Stomach (tissue), 9 donors: ENCODE results near the gene SLC51B. TPM values are rescaled to one million over a fixed set of nuclear protein-coding genes. Genes with fewer than 3 reads are reported as not detected.
A peak's percentile ranks its signal among the peaks of the same experiment; 100 is the strongest.
"Not testable (repeated sequence)": the region's sequence is repeated elsewhere in the genome, so short reads cannot be mapped to it uniquely, and the experiment has no call there.

Source experiments
- DNase-seq, 2 donors: peaks; one replicate each; pipeline versions ENCODE4 v3.0.0 to v3.0.0-alpha.2; 2013 to 2019
- H3K27ac ChIP-seq, 5 donors: fragments of 200-600 bp in 4 of 5; sonication (generic) in 4 of 5; one replicate each; pipeline ENCODE4 v1.5.1; 2013 to 2019; ENCODE audit warnings: mild to moderate bottlenecking in 1 of 5, moderate library complexity in 1 of 5
- H3K27me3 ChIP-seq, 3 donors: fragments of 200-600 bp; sonication (generic); one replicate each; pipeline ENCODE4 v1.5.1; 2017 to 2019; ENCODE audit warnings: mixed run types in 1 of 3
- H3K36me3 ChIP-seq, 4 donors: fragments of 200-600 bp; sonication (generic); 1 replicate in 3 of 4; 2 replicates in 1 of 4; pipeline ENCODE4 v1.5.1; 2016 to 2019
- H3K4me1 ChIP-seq, 4 donors: fragments of 200-600 bp; sonication (generic); one replicate each; pipeline ENCODE4 v1.5.1; 2016 to 2019
- H3K4me3 ChIP-seq, 4 donors: fragments of 200-600 bp; sonication (generic) in 3 of 4; one replicate each; pipeline ENCODE4 v1.5.1; 2016 to 2019; ENCODE audit warnings: mild to moderate bottlenecking in 1 of 4
- H3K9me3 ChIP-seq, 4 donors: fragments of 200-600 bp; sonication (generic); one replicate each; pipeline ENCODE4 v1.5.1; 2016 to 2019
- EP300 ChIP-seq: sonication (generic); formaldehyde crosslinking; IDR thresholded peaks from one replicate; pipeline ENCODE4 v1.6.1; 2017; ENCODE audit warnings: antibody characterized with exemption
- POLR2A ChIP-seq, 4 donors: fragments of 450-650 bp; IDR thresholded peaks; one replicate each; pipeline ENCODE4 v1.6.1; 2016; ENCODE audit warnings: antibody characterized with exemption in 4 of 4, control low read depth in 2 of 4, mild to moderate bottlenecking in 1 of 4, moderate library complexity in 1 of 4
- POLR2AphosphoS5 ChIP-seq, 3 donors: sonication (generic); formaldehyde crosslinking; IDR thresholded peaks; one replicate each; pipeline ENCODE4 v1.6.1; 2016; ENCODE audit warnings: antibody characterized with exemption in 3 of 3
- WGBS, 5 donors: extraction: QIAGEN DNeasy Blood & Tissue Kit in 3 of 5; methylation state at CpG; one replicate each; pipeline versions ENCODE4 v1.1.5 to v1.1.7; 2013 to 2018; 5-methylcytosine and 5-hydroxymethylcytosine counted together
- intact Hi-C: fragments of 100-400 bp; cut with DNase I; formaldehyde crosslinking; loops from one replicate; pipeline ENCODE4 v1.15.1; 2023; ENCODE audit warnings: low total_unique reads
- polyA plus RNA-seq, 3 donors: library from polyadenylated mRNA; stranded (reverse); fragments of 200-250 nt; gene quantifications; one replicate each; pipeline ENCODE4 v1.2.3, GENCODE V29; 2013
- total RNA-seq, 5 donors: library from RNA; depleted of rRNA; stranded (reverse); fragments of >200 nt; gene quantifications; one replicate each; pipeline versions ENCODE4 v1.1.0 to v1.2.3, GENCODE V29; 2014 to 2016
- TF ChIP-seq, protein P1 (sequence below), 7 experiments: fragments of 450-650 bp in 4 of 7; fragments of 200-600 bp in 3 of 7; sonication (generic) in 3 of 7; IDR thresholded peaks; one replicate each; pipeline ENCODE4 v1.5.1; 2016 to 2019; ENCODE audit warnings: antibody characterized with exemption in 7 of 7, control low read depth in 2 of 7, mild to moderate bottlenecking in 1 of 7
- donor health status: healthy with polysubstance abuse.
- donor health status: Bipolar disorder and iron deficiency.
- donor health status: healthy.

The SLC51B gene
- total and polyA plus RNA-seq, 8 donors: 0.38 to 19.7 (median 0.62) TPM; not detected in 5

DNA sequence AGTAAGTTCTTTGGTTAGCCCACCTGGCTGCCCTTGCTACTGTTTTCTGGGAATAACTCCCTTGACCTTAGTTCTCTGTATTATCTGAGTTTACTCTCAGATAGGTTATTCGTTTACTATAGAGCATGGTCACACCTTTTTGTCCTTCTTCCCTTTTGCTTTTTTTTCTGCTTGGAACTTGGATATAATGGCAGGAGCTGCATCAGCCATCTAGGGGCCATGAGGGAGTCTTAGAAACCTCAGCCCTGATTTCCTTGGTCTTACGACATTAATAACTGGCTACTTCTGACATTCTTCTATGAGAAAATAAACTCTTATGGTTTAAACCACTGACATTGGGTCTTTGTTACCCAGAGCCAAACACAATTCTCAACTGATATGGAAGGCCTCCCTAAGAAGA lies 3.4 kb upstream of the SLC51B start:
- no peaks in the 10 kb centered on the region for H3K36me3 ChIP-seq
- no peak overlapping the region for H3K4me3 ChIP-seq
- peaks cover 14 to 22% (median 18%) of the 10 kb centered on the region in 4 donors for H3K4me1 ChIP-seq
- no peak overlapping the region for H3K27ac ChIP-seq
- TF ChIP-seq POLR2A (IDR thresholded peaks at IDR 0.05) (no peak), EP300 (no peak), POLR2AphosphoS5 (IDR thresholded peaks at IDR 0.05) (no peak)
- TF ChIP-seq, protein P1, sequence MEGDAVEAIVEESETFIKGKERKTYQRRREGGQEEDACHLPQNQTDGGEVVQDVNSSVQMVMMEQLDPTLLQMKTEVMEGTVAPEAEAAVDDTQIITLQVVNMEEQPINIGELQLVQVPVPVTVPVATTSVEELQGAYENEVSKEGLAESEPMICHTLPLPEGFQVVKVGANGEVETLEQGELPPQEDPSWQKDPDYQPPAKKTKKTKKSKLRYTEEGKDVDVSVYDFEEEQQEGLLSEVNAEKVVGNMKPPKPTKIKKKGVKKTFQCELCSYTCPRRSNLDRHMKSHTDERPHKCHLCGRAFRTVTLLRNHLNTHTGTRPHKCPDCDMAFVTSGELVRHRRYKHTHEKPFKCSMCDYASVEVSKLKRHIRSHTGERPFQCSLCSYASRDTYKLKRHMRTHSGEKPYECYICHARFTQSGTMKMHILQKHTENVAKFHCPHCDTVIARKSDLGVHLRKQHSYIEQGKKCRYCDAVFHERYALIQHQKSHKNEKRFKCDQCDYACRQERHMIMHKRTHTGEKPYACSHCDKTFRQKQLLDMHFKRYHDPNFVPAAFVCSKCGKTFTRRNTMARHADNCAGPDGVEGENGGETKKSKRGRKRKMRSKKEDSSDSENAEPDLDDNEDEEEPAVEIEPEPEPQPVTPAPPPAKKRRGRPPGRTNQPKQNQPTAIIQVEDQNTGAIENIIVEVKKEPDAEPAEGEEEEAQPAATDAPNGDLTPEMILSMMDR (IDR thresholded peaks at IDR 0.05): no peak
- no peaks in the 10 kb centered on the region for H3K9me3 ChIP-seq
- H3K27me3 ChIP-seq: no peaks in the 10 kb centered on the region
- intact Hi-C loops: no loop called here
- no peak for DNase-seq
- 59 to 86% (median 70%) methylated on average over 2 of the region's 2 CpGs for WGBS, 5 donors

DNA sequence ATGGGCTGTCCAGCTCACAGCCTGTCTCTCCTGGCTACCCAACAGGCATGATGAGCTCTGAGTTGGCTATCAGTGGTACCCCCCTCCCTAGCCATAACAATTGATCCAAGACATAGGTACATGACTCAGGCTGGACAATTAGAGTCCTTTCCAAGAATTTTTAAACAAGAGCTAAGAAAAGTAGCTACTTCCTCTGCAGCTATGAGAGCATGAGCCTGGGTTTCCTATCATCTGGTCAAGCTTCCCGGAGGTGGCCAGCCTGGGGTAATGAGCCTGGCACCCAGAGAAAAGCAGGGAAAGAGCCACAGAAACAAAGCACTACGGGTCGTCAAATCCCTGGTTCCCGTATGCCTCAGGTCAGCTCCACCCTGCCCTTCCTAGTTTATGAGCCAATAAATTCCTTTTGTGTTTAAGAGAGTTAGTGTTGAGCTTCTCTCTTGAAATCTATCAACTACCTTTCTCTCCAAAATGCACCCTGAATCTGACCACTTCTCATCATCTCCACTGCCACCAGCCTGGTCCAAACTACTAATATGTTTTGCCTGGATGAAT lies 2.3 kb upstream of the SLC51B start:
- Histone ChIP-seq H3K27ac (peak overlapping the region in 1 of 5 donors; percentile 27), H3K27me3 (no peaks in the 10 kb centered on the region), H3K9me3 (no peaks in the 10 kb centered on the region), H3K4me3 (no peak overlapping the region), H3K4me1 (peaks cover 14 to 22% (median 18%) of the 10 kb centered on the region in 4 donors), H3K36me3 (no peaks in the 10 kb centered on the region)
- intact Hi-C loops: no loop called here
- TF ChIP-seq EP300 (no peak), POLR2AphosphoS5 (IDR thresholded peaks at IDR 0.05) (no peak), POLR2A (IDR thresholded peaks at IDR 0.05) (no peak)
- TF ChIP-seq, protein P1 (IDR thresholded peaks at IDR 0.05): no peak
- DNase-seq: peak in 1 of 2 donors; percentile 13
- 47 to 73% (median 60%) methylated on average over 4 of the region's 4 CpGs for WGBS, 5 donors

DNA sequence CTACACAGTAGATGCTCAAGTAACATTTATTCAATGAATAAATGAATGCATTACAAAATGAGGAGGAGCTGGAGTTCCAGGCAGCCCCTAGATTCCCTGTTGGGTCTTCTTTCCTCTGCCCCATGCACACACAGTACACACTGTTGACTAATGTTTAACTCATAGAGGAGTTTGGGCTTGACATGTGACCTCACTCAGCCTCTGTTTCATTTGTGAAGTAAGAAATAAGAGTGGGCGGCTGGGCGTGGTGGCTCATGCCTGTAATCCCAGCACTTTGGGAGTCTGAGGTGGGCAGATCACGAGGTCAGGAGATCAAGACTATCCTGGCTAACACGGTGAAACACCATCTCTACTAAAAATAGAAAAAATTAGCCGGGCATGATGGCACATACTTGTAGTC lies 969 bp upstream of the SLC51B start:
- Histone ChIP-seq H3K4me1 (peaks cover 14 to 30% (median 20%) of the 10 kb centered on the region in 4 donors), H3K27ac (peak overlapping the region in 2 of 5 donors; percentile 35 to 70)
- H3K27me3 ChIP-seq, H3K4me3 ChIP-seq, intact Hi-C loops, H3K36me3 ChIP-seq, H3K9me3 ChIP-seq: not testable (repeated sequence)
- DNase-seq: peak; percentile 25 to 50
- 44 to 62% (median 59%) methylated on average over 5 of the region's 5 CpGs for WGBS, 5 donors
- TF ChIP-seq POLR2AphosphoS5 (IDR thresholded peaks at IDR 0.05): peak in 1 of 3 donors; percentile 20

DNA sequence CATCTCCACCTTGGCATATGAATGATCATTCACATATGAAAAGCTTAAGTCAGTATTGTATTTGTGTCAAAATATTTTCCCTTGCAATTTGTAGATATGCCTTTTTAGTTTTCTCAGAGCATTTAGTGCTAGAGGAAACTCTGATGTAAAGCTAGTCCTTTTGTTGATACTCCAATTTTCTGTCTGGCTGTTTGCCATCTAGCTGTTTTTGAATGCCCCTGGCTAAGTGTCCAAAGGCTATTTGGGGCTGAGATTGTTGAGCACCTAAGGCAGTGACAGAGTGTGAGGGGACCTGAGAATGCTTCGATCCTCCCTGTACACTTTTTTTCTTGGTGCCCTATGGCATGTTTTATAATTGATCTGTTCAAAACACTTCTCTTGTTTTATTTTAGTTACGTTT lies 3.1 kb downstream of the SLC51B start:
- Histone ChIP-seq H3K4me1 (peaks cover 23 to 43% (median 31%) of the 10 kb centered on the region in 4 donors), H3K27ac (no peak overlapping the region), H3K9me3 (no peaks in the 10 kb centered on the region), H3K27me3 (no peaks in the 10 kb centered on the region), H3K36me3 (peaks cover 0 to 7% (median 0%) of the 10 kb centered on the region in 4 donors), H3K4me3 (no peak overlapping the region)
- no peak for DNase-seq
- no peak for TF ChIP-seq POLR2A (IDR thresholded peaks at IDR 0.05)
- no peak for TF ChIP-seq EP300
- TF ChIP-seq, protein P1 (IDR thresholded peaks at IDR 0.05): no peak
- intact Hi-C loops: no loop called here
- WGBS, 5 donors: 61 to 83% (median 71%) methylated on average over 2 of the region's 2 CpGs

DNA sequence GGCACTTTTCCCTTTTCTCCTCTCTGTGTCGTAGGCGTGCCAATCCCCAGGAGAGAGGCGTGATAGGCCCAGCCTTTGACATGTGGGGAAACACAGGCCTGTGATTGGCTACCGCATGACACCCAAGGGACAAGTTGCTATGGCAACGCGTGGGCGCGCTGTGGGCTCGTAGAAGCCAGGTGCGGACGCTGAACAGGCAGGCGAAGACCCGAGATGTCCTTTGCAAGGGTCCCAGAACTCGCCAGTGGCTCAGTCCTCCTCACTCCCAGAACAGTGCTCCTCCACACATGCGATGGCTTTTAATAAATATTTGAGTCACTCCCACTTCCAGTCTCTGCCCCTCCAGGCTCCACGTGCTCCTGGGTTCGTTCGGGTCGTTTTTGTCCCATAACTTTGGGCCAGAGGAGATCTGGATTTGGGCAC lies 4.2 kb downstream of the SLC51B start:
- intact Hi-C loops: no loop called here
- Histone ChIP-seq H3K4me1 (peaks cover 18 to 36% (median 24%) of the 10 kb centered on the region in 4 donors), H3K27me3 (no peaks in the 10 kb centered on the region), H3K27ac (peak overlapping the region in 1 of 5 donors; percentile 18), H3K36me3 (peaks cover 0 to 7% (median 4%) of the 10 kb centered on the region in 4 donors), H3K9me3 (no peaks in the 10 kb centered on the region), H3K4me3 (peak overlapping the region; percentile 11 to 32 (median 32))
- TF ChIP-seq EP300: no peak
- no peak for TF ChIP-seq POLR2AphosphoS5 (IDR thresholded peaks at IDR 0.05)
- TF ChIP-seq, protein P1 (IDR thresholded peaks at IDR 0.05): no peak
- no peak for TF ChIP-seq POLR2A (IDR thresholded peaks at IDR 0.05)
- DNase-seq: peak; percentile 89 to 95
- WGBS, 5 donors: 7 to 17% (median 9%) methylated on average over 19 of the region's 19 CpGs
